HCT116 (cell line): Measurements from ENCODE around the gene P3H4. TPM values are rescaled to one million over a fixed set of nuclear protein-coding genes. Genes with fewer than 3 reads are reported as not detected.
"Not testable (repeated sequence)": the region's sequence is repeated elsewhere in the genome, so short reads cannot be mapped to it uniquely, and the experiment has no call there.

Experiments used
- ATAC-seq: fragments of 200-7000 bp; cut with Tn5 transposase; 2 replicates; pipeline ENCODE4 v1.9.1; 2020; ENCODE audit warnings: mild to moderate bottlenecking, moderate library complexity
- BruUV-seq: library from RNA; stranded (reverse); fragments of 400-500 nt; replicated peaks from 2 replicates; lab custom pipeline; 2021; lab: Mats Ljungman, UMichigan
- CTCF ChIA-PET: fragments of 300-600 bp; sonication (Branson Sonifier 250); formaldehyde crosslinking; loops from one replicate; lab custom pipeline; 2021; ENCODE audit warnings: antibody characterized with exemption; lab: Charles Lee
- POLR2A ChIA-PET: fragments of 300-600, 350-600 bp; sonication (Branson Sonifier 250); formaldehyde crosslinking; loops from one replicate; lab custom pipeline; 2021; ENCODE audit warnings: antibody characterized with exemption; lab: Charles Lee
- RAD21 ChIA-PET, 2 experiments: fragments of 300-600 bp; sonication (Branson Sonifier 250); formaldehyde crosslinking; loops; one replicate each; lab custom pipeline; 2023; ENCODE audit warnings: low total read pairs in 2 of 2; ENCODE audit not compliant: uncharacterized antibody in 2 of 2, unreplicated experiment in 2 of 2, low non-redundant PET in 1 of 2; lab: Charles Lee
- DNase-seq: peaks from one replicate; pipeline ENCODE4 v3.0.0-alpha.2; 2010; ENCODE audit warnings: low read depth, low spot score
- H2AFZ ChIP-seq: fragments of 200-600 bp; shearing (Covaris generic), sonication (generic); 2 replicates; pipeline ENCODE4 v1.6.1; 2017; ENCODE audit warnings: low read depth, mixed run types, mixed read lengths, antibody characterized with exemption, low read length; ENCODE audit not compliant: poor library complexity, severe bottlenecking
- H3K27ac ChIP-seq: 2 replicates; pipeline ENCODE4 v1.5.1; 2012; ENCODE audit warnings: low read depth, low read length
- H3K27me3 ChIP-seq: fragments of 200-600 bp; sonication (generic); 2 replicates; pipeline ENCODE4 v1.6.1; 2016; ENCODE audit warnings: mixed run types, low read length, mixed read lengths; ENCODE audit not compliant: insufficient read depth
- H3K36me3 ChIP-seq, 2 experiments: fragments of 200-500 bp in 1 of 2; fragments of 200-600 bp in 1 of 2; sonication (Bioruptor generic) in 1 of 2; sonication (generic) in 1 of 2; 2 replicates each; pipeline versions ENCODE4 v1.5.1 to v1.6.1; 2014 to 2016; ENCODE audit warnings: low read length in 2 of 2, inconsistent platforms in 1 of 2, mixed read lengths in 1 of 2, mixed run types in 1 of 2; ENCODE audit not compliant: insufficient read depth in 2 of 2, control insufficient read depth in 1 of 2
- H3K4me1 ChIP-seq, 2 experiments: fragments of 200-600 bp in 1 of 2; sonication (generic) in 1 of 2; 2 replicates each; pipeline versions ENCODE4 v1.5.1 to v1.6.1; 2012 to 2017; ENCODE audit warnings: low read length in 2 of 2, inconsistent platforms in 1 of 2, mild to moderate bottlenecking in 1 of 2, mixed read lengths in 1 of 2, mixed run types in 1 of 2, moderate library complexity in 1 of 2; ENCODE audit not compliant: insufficient read depth in 2 of 2, control insufficient read depth in 1 of 2
- H3K4me2 ChIP-seq: fragments of 200-600 bp; sonication (generic); 2 replicates; pipeline ENCODE4 v1.6.1; 2017; ENCODE audit warnings: mixed run types, low read length, mixed read lengths
- H3K4me3 ChIP-seq, 2 experiments: fragments of 200-600 bp in 1 of 2; sonication (generic) in 1 of 2; replicated peaks in 1 of 2; 2 replicates each; pipeline ENCODE4 v1.5.1; 2011 to 2016; ENCODE audit warnings: low read length in 2 of 2, control low read depth in 1 of 2, low read depth in 1 of 2, mild to moderate bottlenecking in 1 of 2, mixed read lengths in 1 of 2, mixed run types in 1 of 2
- H3K79me2 ChIP-seq: fragments of 200-600 bp; sonication (generic); 2 replicates; pipeline ENCODE4 v1.6.1; 2017; ENCODE audit warnings: mild to moderate bottlenecking, mixed run types, low read length, moderate library complexity, mixed read lengths; ENCODE audit not compliant: insufficient read depth
- H3K9ac ChIP-seq: fragments of 200-600 bp; sonication (generic); 2 replicates; pipeline ENCODE4 v1.6.1; 2016; ENCODE audit warnings: low read length, mixed read lengths
- H3K9me2 ChIP-seq: fragments of 200-600 bp; sonication (generic), shearing (Covaris generic); 2 replicates; pipeline ENCODE4 v1.6.1; 2017; ENCODE audit warnings: mixed run types, mild to moderate bottlenecking, moderate library complexity; ENCODE audit not compliant: insufficient read depth
- H3K9me3 ChIP-seq, 2 experiments: fragments of 200-500 bp in 1 of 2; fragments of 200-600 bp in 1 of 2; sonication (Bioruptor generic) in 1 of 2; sonication (generic) in 1 of 2; 2 replicates each; pipeline ENCODE4 v1.6.1; 2014 to 2017; ENCODE audit warnings: low read length in 2 of 2, mixed read lengths in 2 of 2, inconsistent platforms in 1 of 2, low read depth in 1 of 2, mild to moderate bottlenecking in 1 of 2, mixed run types in 1 of 2, moderate library complexity in 1 of 2; ENCODE audit not compliant: control insufficient read depth in 1 of 2, insufficient read depth in 1 of 2
- H4K20me1 ChIP-seq: fragments of 200-600 bp; sonication (generic), shearing (Covaris generic); 2 replicates; pipeline ENCODE4 v1.6.1; 2017; ENCODE audit warnings: mixed run types, mild to moderate bottlenecking, moderate library complexity; ENCODE audit not compliant: insufficient read depth
- CBX3 ChIP-seq: IDR thresholded peaks from 2 replicates; pipeline ENCODE4 v1.6.1; 2012; ENCODE audit warnings: low read depth
- EGR1 ChIP-seq: IDR thresholded peaks from 2 replicates; pipeline ENCODE4 v1.6.1; 2012; ENCODE audit warnings: low read depth
- SIN3A ChIP-seq: IDR thresholded peaks from 2 replicates; pipeline ENCODE4 v1.6.1; 2012; ENCODE audit warnings: low read depth
- SRF ChIP-seq: IDR thresholded peaks from 2 replicates; pipeline ENCODE4 v1.6.1; 2012; ENCODE audit warnings: low read depth
- TCF7L2 ChIP-seq: IDR thresholded peaks from 2 replicates; pipeline ENCODE4 v1.7.0; 2011; ENCODE audit warnings: borderline replicate concordance, inconsistent platforms; ENCODE audit not compliant: insufficient read depth, insufficient read length; ENCODE audit errors: extremely low read depth
- ZNF274 ChIP-seq: fragments of 200-500 bp; sonication (Bioruptor generic); IDR thresholded peaks from 2 replicates; pipeline ENCODE4 v1.6.1; 2014; ENCODE audit warnings: mild to moderate bottlenecking, low read depth, low read length, inconsistent platforms
- intact Hi-C: fragments of 100-400 bp; cut with micrococcal nuclease; formaldehyde crosslinking; loops from 2 replicates; pipeline ENCODE4 v1.10.0; 2022
- total RNA-seq: library from RNA; stranded (reverse); gene quantifications from one replicate; pipeline ENCODE4 v1.2.1, GENCODE V29; 2021; ENCODE audit not compliant: unreplicated experiment
- TF ChIP-seq, protein P1 (sequence below): IDR thresholded peaks from 2 replicates; pipeline ENCODE4 v1.6.1; 2011; ENCODE audit warnings: mild to moderate bottlenecking, low read length, moderate library complexity; ENCODE audit not compliant: insufficient replicate concordance; ENCODE audit errors: extremely low read depth
- TF ChIP-seq, protein P2 (sequence below), 3 experiments: fragments of 200-600 bp in 1 of 3; sonication (generic) in 1 of 3; IDR thresholded peaks in 2 of 3; conservative IDR thresholded peaks in 1 of 3; 2 replicates each; pipeline ENCODE4 v1.5.1; 2012 to 2017; ENCODE audit warnings: low read depth in 2 of 3, low read length in 2 of 3, antibody characterized with exemption in 1 of 3, borderline replicate concordance in 1 of 3, control low read depth in 1 of 3, mild to moderate bottlenecking in 1 of 3, mixed read lengths in 1 of 3, mixed run types in 1 of 3, moderate library complexity in 1 of 3; ENCODE audit not compliant: insufficient read depth in 1 of 3

The P3H4 gene
- total RNA-seq, 1 experiment from 2014 or later, result 23.4 TPM

DNA sequence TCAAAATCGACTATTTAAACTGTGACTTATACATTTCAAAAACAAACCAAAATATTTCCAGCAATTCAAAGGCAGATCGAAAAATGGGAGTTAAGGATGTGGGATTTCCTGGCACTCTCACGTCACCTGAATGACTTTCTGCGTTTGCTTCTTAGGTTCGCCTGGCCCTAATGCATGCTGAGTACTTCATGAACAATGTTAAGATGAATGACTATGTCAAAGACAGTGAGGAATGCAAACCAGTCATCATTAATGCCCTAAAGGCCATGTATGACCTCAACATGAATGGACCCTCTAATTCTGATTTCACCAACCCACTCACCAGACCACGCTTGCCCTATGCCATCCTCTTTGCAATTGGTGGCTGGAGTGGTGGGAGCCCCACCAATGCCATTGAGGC is 33.2 kb upstream of the P3H4 start:
- CTCF ChIA-PET, result no interaction called here
- Histone ChIP-seq H3K79me2 (peaks cover 23% of the 10 kb centered on the region), H3K4me1 (peaks cover 15 to 21% of the 10 kb centered on the region in 2 experiments), H3K4me2 (no peak overlapping the region), H3K4me3 (no peak overlapping the region), H3K27ac (no peak overlapping the region), H3K36me3 (no peaks in the 10 kb centered on the region), H4K20me1 (no peaks in the 10 kb centered on the region), H2AFZ (no peak overlapping the region), H3K9ac (no peak overlapping the region), H3K9me3 (no peaks in the 10 kb centered on the region), H3K27me3 (no peaks in the 10 kb centered on the region), H3K9me2 (no peaks in the 10 kb centered on the region)
- intact Hi-C loops, result no loop called here
- DNase-seq (no peak), ATAC-seq (no peak)
- POLR2A ChIA-PET, result no interaction called here
- RAD21 ChIA-PET, result no interaction called here
- no TSS peak for BruUV-seq
- TF ChIP-seq SRF (no peak), ZNF274 (no peak), TCF7L2 (no peak), CBX3 (no peak), EGR1 (no peak), SIN3A (no peak)
- TF ChIP-seq, protein P1, sequence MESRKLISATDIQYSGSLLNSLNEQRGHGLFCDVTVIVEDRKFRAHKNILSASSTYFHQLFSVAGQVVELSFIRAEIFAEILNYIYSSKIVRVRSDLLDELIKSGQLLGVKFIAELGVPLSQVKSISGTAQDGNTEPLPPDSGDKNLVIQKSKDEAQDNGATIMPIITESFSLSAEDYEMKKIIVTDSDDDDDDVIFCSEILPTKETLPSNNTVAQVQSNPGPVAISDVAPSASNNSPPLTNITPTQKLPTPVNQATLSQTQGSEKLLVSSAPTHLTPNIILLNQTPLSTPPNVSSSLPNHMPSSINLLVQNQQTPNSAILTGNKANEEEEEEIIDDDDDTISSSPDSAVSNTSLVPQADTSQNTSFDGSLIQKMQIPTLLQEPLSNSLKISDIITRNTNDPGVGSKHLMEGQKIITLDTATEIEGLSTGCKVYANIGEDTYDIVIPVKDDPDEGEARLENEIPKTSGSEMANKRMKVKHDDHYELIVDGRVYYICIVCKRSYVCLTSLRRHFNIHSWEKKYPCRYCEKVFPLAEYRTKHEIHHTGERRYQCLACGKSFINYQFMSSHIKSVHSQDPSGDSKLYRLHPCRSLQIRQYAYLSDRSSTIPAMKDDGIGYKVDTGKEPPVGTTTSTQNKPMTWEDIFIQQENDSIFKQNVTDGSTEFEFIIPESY, result no peak
- TF ChIP-seq, protein P2, sequence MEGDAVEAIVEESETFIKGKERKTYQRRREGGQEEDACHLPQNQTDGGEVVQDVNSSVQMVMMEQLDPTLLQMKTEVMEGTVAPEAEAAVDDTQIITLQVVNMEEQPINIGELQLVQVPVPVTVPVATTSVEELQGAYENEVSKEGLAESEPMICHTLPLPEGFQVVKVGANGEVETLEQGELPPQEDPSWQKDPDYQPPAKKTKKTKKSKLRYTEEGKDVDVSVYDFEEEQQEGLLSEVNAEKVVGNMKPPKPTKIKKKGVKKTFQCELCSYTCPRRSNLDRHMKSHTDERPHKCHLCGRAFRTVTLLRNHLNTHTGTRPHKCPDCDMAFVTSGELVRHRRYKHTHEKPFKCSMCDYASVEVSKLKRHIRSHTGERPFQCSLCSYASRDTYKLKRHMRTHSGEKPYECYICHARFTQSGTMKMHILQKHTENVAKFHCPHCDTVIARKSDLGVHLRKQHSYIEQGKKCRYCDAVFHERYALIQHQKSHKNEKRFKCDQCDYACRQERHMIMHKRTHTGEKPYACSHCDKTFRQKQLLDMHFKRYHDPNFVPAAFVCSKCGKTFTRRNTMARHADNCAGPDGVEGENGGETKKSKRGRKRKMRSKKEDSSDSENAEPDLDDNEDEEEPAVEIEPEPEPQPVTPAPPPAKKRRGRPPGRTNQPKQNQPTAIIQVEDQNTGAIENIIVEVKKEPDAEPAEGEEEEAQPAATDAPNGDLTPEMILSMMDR (IDR thresholded peaks at IDR 0.05 in 2 of 3, conservative IDR thresholded peaks at IDR 0.05 in 1 of 3; ENCODE audit: borderline replicate concordance in 1 of 3, insufficient read depth in 1 of 3, low read depth in 2 of 3, low read length in 2 of 3), result no peak

DNA sequence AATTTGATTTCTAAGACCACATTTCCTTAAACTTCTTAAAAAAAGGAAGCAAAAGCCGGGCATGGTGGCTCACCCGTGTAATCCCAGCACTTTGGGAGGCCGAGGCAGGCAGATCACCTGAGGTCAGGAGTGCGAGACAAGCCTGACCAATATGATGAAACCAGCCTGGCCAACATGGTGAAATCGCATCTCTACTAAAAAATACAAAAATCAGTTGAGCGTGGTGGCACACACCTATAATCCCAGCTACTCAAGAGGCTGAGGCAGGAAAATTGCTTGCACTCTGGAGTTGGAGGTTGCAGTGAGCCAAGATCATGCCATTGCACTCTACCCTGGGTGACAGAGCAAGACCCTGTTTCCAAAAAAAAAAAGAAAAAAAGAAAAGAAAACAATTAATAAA is 29.0 kb upstream of the P3H4 start:
- H4K20me1 ChIP-seq, H3K9me2 ChIP-seq, H2AFZ ChIP-seq, H3K9me3 ChIP-seq, H3K79me2 ChIP-seq, H3K27ac ChIP-seq, H3K4me3 ChIP-seq, H3K36me3 ChIP-seq, CTCF ChIA-PET, BruUV-seq, H3K4me2 ChIP-seq, intact Hi-C loops, DNase-seq, H3K9ac ChIP-seq, H3K27me3 ChIP-seq, RAD21 ChIA-PET, POLR2A ChIA-PET, ATAC-seq: not testable (repeated sequence)
- peaks cover 7 to 12% of the 10 kb centered on the region in 2 experiments for H3K4me1 ChIP-seq

DNA sequence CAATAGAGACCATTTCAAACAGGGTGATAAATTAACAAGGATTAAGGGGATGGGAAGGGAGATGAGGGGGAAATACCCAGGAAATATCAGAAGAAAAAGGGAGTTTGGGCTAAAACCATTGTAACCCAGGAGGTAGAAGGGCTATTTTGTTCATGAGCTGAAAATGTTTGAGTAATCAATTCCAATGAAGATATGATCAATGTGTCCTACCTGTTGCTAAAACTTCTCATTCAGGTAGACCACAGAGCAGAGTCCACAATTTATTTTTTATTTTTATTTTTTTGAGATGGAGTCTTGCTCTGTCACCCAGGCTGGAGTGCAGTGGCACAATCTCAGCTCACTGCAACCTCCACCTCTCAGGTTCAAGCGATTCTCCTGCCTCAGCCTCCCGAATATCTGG is 27.7 kb upstream of the P3H4 start:
- RAD21 ChIA-PET, H3K27me3 ChIP-seq, H3K36me3 ChIP-seq, H3K9me2 ChIP-seq, H4K20me1 ChIP-seq, CTCF ChIA-PET, H3K27ac ChIP-seq, H3K4me2 ChIP-seq, H2AFZ ChIP-seq, H3K9me3 ChIP-seq, intact Hi-C loops, POLR2A ChIA-PET, H3K4me3 ChIP-seq, H3K9ac ChIP-seq, DNase-seq, BruUV-seq, ATAC-seq: not testable (repeated sequence)
- Histone ChIP-seq H3K4me1 (peaks cover 4 to 15% of the 10 kb centered on the region in 2 experiments; a peak in 3 of 4 replicates), H3K79me2 (peaks cover 14% of the 10 kb centered on the region)
